ENCODE results near the gene DSCAML1. TPM values are rescaled to one million over a fixed set of nuclear protein-coding genes. Genes with fewer than 3 reads are reported as not detected.

The DSCAML1 gene
- total and polyA plus RNA-seq, 9 of the 15 experiments (the other 6 are each of a cell fraction or from before 2014, with no cell fraction given), result not detected

GRCh38 chr11:117735350-117735977 lies 61.6 kb downstream of the DSCAML1 start (continued):
- TF ChIP-seq POLR2G (IDR thresholded peaks at IDR 0.05; ENCODE audit: low read depth, low read length), result no peak
- TF ChIP-seq ZNF263 (CRISPR knock-in tag; IDR thresholded peaks at IDR 0.05; ENCODE audit: borderline replicate concordance), result no peak

GRCh38 chr11:117734601-117735024 lies 62.4 kb downstream of the DSCAML1 start:
- in situ Hi-C loops (cut with MboI), result no loop called here
- TF ChIP-seq SP2 (IDR thresholded peaks at IDR 0.05; ENCODE audit: extremely low read depth, low read depth, low read length, poor library complexity, severe bottlenecking) (no peak), ATF1 (CRISPR knock-in tag; IDR thresholded peaks at IDR 0.05) (no peak), ATF1 (tag; IDR thresholded peaks at IDR 0.05) (no peak), ARID1B (IDR thresholded peaks at IDR 0.05) (no peak), MCM2 (IDR thresholded peaks at IDR 0.05; ENCODE audit: low read depth) (no peak), C11orf30 (IDR thresholded peaks at IDR 0.05; ENCODE audit: low read depth) (no peak), CGGBP1 (CRISPR knock-in tag; IDR thresholded peaks at IDR 0.05) (no peak), RUNX1 (IDR thresholded peaks at IDR 0.05; ENCODE audit: low read depth) (no peak), POLR2H (tag; IDR thresholded peaks at IDR 0.05; ENCODE audit: low read depth) (no peak), NEUROD1 (IDR thresholded peaks at IDR 0.05; ENCODE audit: borderline replicate concordance, low read depth, low read length, partially characterized antibody) (no peak), KLF6 (CRISPR knock-in tag; IDR thresholded peaks at IDR 0.05; ENCODE audit: borderline replicate concordance) (no peak), SLC30A9 (CRISPR knock-in tag; IDR thresholded peaks at IDR 0.05) (no peak)
- TF ChIP-seq, protein P1, sequence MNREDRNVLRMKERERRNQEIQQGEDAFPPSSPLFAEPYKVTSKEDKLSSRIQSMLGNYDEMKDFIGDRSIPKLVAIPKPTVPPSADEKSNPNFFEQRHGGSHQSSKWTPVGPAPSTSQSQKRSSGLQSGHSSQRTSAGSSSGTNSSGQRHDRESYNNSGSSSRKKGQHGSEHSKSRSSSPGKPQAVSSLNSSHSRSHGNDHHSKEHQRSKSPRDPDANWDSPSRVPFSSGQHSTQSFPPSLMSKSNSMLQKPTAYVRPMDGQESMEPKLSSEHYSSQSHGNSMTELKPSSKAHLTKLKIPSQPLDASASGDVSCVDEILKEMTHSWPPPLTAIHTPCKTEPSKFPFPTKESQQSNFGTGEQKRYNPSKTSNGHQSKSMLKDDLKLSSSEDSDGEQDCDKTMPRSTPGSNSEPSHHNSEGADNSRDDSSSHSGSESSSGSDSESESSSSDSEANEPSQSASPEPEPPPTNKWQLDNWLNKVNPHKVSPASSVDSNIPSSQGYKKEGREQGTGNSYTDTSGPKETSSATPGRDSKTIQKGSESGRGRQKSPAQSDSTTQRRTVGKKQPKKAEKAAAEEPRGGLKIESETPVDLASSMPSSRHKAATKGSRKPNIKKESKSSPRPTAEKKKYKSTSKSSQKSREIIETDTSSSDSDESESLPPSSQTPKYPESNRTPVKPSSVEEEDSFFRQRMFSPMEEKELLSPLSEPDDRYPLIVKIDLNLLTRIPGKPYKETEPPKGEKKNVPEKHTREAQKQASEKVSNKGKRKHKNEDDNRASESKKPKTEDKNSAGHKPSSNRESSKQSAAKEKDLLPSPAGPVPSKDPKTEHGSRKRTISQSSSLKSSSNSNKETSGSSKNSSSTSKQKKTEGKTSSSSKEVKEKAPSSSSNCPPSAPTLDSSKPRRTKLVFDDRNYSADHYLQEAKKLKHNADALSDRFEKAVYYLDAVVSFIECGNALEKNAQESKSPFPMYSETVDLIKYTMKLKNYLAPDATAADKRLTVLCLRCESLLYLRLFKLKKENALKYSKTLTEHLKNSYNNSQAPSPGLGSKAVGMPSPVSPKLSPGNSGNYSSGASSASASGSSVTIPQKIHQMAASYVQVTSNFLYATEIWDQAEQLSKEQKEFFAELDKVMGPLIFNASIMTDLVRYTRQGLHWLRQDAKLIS (CRISPR knock-in tag; IDR thresholded peaks at IDR 0.05), result no peak
- TF ChIP-seq, protein P2, sequence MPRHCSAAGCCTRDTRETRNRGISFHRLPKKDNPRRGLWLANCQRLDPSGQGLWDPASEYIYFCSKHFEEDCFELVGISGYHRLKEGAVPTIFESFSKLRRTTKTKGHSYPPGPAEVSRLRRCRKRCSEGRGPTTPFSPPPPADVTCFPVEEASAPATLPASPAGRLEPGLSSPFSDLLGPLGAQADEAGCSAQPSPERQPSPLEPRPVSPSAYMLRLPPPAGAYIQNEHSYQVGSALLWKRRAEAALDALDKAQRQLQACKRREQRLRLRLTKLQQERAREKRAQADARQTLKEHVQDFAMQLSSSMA (CRISPR knock-in tag; IDR thresholded peaks at IDR 0.05), result no peak
- TF ChIP-seq, protein P3, sequence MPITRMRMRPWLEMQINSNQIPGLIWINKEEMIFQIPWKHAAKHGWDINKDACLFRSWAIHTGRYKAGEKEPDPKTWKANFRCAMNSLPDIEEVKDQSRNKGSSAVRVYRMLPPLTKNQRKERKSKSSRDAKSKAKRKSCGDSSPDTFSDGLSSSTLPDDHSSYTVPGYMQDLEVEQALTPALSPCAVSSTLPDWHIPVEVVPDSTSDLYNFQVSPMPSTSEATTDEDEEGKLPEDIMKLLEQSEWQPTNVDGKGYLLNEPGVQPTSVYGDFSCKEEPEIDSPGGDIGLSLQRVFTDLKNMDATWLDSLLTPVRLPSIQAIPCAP (CRISPR knock-in tag; IDR thresholded peaks at IDR 0.05; ENCODE audit: borderline replicate concordance), result no peak

More at GRCh38 chr11:117734601-117735024, 62.4 kb downstream of the DSCAML1 start:
- H3K9me3 ChIP-seq (replicated peaks; ENCODE audit: control insufficient read depth, insufficient read depth, low read depth, low read length), result no peaks in the 10 kb centered on the region
- intact Hi-C loops (cut with micrococcal nuclease), result no loop called here
- no peak overlapping the region for H3K4me3 ChIP-seq
- H2AFZ ChIP-seq (ENCODE audit: low read depth, low read length), result no peak overlapping the region
- no peaks in the 10 kb centered on the region for H3K9me1 ChIP-seq (ENCODE audit: control insufficient read depth, insufficient read depth, low read length)
- no TSS peak for BruUV-seq (replicated peaks)
- FAIRE-seq (no peak), ATAC-seq (no peak), DNase-seq (ENCODE audit: extremely low read depth in 1 of 4, low spot score in 3 of 4) (no peak)
- H3K27me3 ChIP-seq (ENCODE audit: control insufficient read depth in 2 of 2, insufficient read depth in 2 of 2, low read length in 2 of 2), result peaks cover 0 to 40% of the 10 kb centered on the region in 2 experiments; a peak in 3 of 5 replicates
- whole genome bisulfite sequencing (ENCODE audit: insufficient coverage, low coverage, missing lambda C conversion rate), result 0% methylated on average over 5 of the region's 5 CpGs
- CTCF ChIA-PET (ENCODE audit: low intra/inter-chr PET ratio), result no interaction called here
- H3K4me2 ChIP-seq (ENCODE audit: insufficient read depth, low read length), result no peak overlapping the region
- no peaks in the 10 kb centered on the region for H3K4me1 ChIP-seq (replicated peaks in 1 of 2; ENCODE audit: control insufficient read depth in 2 of 2, insufficient read depth in 2 of 2, low read length in 2 of 2)
- no peak overlapping the region for H3K27ac ChIP-seq (ENCODE audit: extremely low read depth, low read depth, low read length)
- H3K9ac ChIP-seq (ENCODE audit: insufficient read depth in 1 of 2, low read depth in 2 of 2, low read length in 2 of 2), result no peak overlapping the region
- no peaks in the 10 kb centered on the region for H3K36me3 ChIP-seq (ENCODE audit: control insufficient read depth, insufficient read depth, low read length)
- POLR2A ChIA-PET, result no interaction called here
- no peaks in the 10 kb centered on the region for H3K79me2 ChIP-seq (ENCODE audit: control insufficient read depth, insufficient read depth, low read length)
- no peaks in the 10 kb centered on the region for H4K20me1 ChIP-seq (replicated peaks; ENCODE audit: control insufficient read depth, insufficient read depth, low read length)

Data from K562 (cell line).